Stimulated activated CD8-positive, alpha-beta memory T cell treated with anti-CD3 and anti-CD28 coated beads, Interleukin-4, amount 100 ng/mL, for 1 hour (primary cell): ENCODE data around the gene TRIM6.
"Not testable (repeated sequence)": the region's sequence is repeated elsewhere in the genome, so short reads cannot be mapped to it uniquely, and the experiment has no call there.

ENCODE experiments used
- DNase-seq, 2 donors: peaks; one replicate each; pipeline ENCODE4 v3.0.0-alpha.2; 2020; ENCODE audit warnings: low read depth in 2 of 2, low spot score in 1 of 2

Gene TRIM6, protein sequence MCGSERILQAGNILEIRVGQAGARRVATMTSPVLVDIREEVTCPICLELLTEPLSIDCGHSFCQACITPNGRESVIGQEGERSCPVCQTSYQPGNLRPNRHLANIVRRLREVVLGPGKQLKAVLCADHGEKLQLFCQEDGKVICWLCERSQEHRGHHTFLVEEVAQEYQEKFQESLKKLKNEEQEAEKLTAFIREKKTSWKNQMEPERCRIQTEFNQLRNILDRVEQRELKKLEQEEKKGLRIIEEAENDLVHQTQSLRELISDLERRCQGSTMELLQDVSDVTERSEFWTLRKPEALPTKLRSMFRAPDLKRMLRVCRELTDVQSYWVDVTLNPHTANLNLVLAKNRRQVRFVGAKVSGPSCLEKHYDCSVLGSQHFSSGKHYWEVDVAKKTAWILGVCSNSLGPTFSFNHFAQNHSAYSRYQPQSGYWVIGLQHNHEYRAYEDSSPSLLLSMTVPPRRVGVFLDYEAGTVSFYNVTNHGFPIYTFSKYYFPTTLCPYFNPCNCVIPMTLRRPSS

GRCh38 chr11:5596607-5597201, at the start of gene TRIM6:
Gene TRIM6, plus strand, starts transcription at chr11:5596637. Its CDS starts 261 bp downstream, at chr11:5596898.
- no peak for DNase-seq

DNA sequence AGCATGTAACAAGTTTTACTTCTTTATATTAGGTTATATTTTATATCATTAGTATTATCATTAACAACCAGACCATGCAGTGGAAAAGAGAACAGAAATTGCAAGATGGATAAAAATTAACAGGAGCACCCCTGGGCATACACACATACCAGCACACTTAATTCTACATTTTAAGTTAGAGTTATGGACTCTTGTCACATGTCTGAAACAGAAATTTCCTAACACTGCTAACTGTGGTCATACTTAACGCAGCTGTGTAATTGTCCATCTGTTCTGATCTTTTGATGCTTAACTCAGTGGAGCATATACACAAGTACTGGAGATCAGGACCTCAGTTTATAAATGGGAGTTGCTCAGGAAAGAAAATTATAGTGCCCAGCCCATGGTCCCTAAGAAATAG, 48.5 kb upstream of the TRIM6 start:
- no peak for DNase-seq

- no peak for DNase-seq
These were observed 48.0 kb upstream of the TRIM6 start, which contains the start of gene OR52H1 for GRCh38 chr11:5548440-5548839. Gene OR52H1, minus strand, starts transcription at chr11:5548540. Its CDS starts 3,035 bp downstream, at chr11:5545505.

DNA sequence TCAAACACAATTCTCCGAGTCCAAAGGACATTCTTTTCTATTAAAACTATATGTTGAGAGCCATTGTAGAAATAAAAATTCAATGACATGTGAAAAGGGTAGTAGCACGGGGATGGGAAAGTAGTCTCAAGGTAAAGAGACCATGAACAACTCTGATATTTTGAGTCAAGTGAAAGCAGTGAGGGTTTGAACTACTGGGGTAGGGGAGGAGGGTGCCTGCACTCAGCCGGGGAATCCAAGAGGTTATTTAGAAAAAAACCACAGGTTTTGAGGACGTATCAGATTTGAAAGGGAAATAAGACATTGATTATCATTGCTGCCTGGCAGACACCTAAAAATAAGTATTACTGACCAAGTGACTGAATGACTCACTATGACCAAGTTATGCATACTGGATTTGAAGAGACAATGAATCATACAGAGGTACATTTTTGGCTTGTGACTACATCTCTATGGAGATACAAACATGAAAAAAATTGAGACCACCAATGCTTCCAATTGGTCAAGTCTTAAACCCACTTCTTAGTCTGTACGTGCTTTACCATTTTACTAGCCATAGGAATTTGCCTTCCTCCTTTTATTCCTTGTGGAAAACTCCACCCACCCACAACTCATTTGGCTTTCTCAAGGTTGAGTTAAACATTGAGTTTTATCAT, 45.9 kb upstream of the TRIM6 start:
- no peak for DNase-seq

- no peak for DNase-seq
These were observed 43.1 kb upstream of the TRIM6 start for GRCh38 chr11:5553343-5553742.

- DNase-seq, result no peak
These were observed 39.7 kb upstream of the TRIM6 start for GRCh38 chr11:5556596-5557188.

DNA sequence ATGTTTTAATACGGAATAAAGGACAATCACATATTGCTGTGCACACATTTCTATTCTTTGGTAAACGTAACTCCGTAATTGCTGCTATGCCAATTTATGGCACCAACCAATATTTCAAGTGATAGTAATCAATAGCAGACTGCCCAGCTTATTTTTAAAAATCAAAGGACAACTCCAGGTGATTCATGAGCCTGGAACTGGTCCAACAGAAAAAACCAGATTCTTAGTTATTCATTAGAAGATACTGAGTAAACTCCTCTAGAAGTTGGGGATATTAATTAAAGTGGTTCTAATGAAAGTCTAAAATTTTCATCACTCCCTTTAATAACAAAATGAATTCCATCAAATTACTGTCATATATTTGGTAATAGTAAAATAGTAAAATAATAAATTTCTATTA, 38.7 kb upstream of the TRIM6 start:
- no peak for DNase-seq

DNA sequence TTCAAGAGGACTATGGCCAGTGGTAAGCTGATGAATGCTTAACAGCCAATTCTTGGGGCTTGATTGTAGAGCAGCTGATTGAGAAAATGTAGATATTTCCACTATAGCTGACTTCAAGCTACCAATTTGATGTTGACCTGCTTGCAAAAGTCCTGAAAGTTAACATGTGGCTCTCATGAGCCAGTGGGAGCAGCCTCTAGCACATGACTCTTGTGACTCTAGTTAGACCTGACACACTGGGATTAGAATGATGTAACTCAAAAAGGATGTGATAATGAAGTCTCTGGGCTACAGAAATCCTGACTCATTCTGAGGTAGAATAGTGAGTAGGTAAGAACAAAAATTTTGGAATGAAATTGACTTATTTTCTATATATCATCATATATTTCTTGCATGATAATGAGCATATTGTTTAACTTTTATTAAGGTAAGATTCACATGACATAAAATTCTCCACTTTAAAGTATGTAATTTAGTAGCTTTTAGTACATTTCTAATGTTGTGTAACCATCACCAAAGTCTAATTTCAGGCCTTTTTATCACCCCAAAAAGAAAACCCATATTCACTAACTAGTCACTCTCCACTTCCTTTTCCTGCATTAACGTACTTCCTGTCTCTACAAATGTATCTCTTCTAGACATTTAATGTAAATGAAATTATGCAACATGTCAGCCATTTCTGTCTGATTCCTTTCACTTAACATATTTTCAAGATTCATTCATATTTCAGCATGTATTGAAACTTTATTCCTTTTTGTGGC, 32.0 kb upstream of the TRIM6 start:
- no peak for DNase-seq

DNA sequence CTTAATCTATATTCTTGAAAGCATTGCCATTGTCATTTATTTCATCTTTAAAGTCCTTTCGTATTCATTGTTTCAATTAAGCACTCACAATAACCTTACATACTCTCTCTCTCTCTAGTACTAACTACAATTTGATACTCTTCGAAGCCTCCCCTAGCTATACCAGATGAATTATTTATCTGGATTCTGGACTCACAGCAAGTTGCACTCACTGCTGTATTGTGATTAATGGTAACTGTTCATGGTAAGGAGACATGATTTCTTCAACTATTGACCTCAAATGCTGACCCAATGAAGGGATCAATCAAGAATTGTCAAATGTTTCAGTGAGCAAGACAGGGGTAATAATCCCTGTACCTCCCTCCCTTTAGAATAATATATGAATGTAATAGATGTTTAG, 21.8 kb upstream of the TRIM6 start:
- DNase-seq, result no peak

DNA sequence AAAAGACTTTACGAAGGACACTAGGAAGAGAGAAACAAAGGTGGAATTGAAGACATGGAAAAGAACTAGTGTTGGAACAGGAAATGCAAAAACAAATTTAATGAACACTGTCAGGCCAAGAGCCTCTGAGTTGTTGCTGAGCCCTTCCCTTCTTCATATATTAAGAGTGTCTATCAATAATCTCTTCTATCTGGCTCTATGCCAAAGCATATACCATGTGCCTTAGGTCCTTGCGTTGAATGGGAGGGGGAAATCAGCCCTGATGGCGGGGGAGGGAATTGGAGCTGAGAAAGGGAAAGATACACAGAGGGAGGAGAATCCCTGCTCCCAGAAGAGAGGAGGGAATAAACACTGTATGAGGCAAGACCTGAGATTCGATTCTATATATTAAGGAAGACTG, 21.3 kb upstream of the TRIM6 start:
- DNase-seq, result no peak

DNA sequence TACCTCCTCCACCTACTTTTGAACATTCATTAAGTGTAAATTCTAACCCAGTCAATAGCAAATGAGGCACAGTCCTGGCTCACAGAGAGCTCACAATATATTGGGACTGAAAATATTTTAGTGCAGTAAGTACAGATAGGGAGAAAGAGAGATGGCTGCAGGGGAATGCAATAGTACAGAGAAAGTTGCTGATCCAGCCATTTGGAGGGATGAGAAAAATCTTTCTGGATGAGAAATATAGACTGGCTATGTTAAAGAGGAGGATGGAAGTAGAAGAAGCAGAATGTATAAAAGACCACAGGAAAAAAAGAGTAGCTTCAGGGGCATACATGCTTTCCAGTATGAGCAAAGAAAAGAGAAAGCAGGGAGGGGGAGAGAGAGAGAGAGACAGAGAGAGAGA, 19.3 kb upstream of the TRIM6 start:
- no peak for DNase-seq

DNA sequence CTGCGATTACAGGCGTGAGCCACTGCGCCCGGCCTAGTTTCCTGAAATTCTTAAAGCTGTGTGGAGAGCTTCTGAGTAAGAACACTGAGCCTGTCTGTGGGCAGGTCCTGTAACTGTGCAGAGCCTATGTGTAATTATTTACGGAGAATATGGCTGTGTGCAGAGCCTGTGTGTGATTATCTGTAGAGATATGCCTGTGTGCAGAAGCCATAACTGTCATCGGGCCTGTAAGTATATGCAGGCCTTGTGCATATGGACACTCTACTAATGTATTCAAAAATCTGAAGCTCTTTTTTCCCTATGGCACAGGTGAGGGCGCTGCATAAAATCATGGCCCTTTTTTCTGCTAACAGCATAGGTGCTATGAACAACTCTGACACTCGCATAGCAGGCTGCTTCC, 15.9 kb upstream of the TRIM6 start, which contains the start of gene OR52B6:
TSS of gene OR52B6 (plus strand) at position 301 of the 400 bp plus-strand sequence. CDS start at position 301, 0 bp downstream.
- no peak for DNase-seq

DNA sequence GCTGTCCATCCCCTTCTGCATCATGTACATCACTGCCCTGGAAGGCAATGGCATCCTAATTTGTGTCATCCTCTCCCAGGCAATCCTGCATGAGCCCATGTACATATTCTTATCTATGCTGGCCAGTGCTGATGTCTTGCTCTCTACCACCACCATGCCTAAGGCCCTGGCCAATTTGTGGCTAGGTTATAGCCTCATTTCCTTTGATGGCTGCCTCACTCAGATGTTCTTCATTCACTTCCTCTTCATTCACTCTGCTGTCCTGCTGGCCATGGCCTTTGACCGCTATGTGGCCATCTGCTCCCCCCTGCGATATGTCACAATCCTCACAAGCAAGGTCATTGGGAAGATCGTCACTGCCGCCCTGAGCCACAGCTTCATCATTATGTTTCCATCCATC, 15.4 kb upstream of the TRIM6 start:
- no peak for DNase-seq

DNA sequence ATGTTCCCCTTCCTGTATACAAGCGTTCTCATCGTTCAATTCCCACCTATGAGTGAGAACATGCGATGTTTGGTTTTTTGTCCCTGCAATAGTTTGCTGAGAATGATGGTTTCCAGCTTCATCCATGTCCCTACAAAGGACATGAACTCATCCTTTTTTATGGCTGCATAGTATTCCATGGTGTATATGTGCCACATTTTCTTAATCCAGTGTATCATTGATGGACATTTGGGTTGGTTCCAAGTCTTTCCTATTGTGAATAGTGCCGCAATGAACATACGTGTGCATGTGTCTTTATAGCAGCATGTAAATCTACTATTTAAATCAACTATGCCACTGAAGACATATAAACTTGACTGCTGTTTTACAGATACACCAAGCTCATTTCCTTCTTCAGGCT, 12.0 kb upstream of the TRIM6 start:
- DNase-seq, result not testable (repeated sequence)

DNA sequence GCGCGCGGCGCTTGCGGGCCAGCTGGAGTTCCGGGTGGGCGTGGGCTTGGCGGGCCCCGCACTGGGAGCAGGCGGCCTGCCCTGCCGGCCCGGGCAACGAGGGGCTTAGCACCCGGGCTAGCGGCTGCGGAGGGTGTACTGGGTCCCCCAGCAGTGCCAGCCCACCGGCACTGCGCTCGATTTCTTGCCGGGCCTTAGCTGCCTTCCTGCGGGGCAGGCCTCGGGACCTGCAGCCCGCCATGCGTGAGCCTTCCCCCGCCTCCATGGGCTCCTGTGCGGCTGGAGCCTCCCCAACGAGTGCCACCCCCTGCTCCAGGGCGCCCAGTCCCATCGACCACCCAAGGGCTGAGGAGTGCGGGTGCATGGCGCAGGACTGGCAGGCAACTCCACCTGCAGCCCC, 6.5 kb upstream of the TRIM6 start:
- not testable (repeated sequence) for DNase-seq

DNA sequence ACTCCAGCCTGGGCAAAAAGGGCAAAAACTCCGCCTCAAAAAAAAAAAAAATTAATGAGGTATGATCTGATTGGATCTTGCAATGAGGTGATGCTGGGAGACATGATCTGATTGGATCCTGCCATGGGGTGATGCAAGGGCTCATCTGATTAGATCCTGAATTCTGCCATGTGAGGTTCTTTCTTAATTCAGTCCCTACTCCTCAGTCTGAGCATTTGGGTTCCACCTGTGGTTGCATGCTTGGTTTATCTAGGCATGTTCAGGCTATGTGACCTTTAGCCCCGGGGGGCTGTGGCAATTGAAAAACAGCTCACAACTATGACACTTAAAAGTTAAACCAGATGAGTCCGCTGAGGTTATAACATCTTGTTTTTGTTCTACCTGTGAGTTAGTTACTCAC, 4.8 kb upstream of the TRIM6 start:
- DNase-seq, result no peak

DNA sequence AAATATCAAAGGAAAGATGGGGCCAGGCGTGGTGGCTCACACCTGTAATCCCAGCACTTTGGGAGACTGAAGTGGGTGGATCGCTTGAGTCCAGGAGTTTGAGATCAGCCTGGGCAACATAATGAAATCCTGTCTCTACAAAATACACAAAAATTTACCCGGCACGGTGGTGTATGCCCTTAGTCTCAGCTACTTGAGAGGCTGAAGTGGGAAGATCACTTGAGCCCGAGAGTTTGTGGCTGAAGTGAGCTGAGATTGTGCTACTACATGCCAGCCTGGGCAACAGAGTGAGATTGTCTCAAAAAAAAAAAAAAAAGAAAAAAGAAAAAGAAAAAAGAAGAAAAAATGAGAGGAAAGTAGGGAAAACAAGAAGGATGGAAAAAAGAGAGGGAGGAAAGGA, 3.8 kb upstream of the TRIM6 start:
- no peak for DNase-seq

DNA sequence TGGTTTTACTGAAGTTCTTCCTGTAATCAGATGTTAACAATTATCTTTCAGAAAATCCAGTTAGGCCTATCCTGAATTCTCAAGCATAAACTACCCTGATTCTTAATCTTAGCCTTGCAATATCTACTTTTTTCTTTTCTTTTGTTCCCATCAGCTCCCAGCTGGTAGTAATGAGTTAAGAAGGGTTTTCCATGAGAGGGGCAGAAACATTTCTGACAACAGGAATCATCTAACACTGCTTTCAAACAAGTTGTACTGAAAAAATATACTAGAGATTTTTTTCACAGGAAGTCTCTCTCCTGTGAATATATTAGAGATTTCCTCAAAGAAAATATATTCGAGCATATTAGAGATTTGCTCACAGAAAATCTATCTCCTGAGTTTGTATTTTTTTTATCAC, 3.3 kb upstream of the TRIM6 start:
- no peak for DNase-seq

DNA sequence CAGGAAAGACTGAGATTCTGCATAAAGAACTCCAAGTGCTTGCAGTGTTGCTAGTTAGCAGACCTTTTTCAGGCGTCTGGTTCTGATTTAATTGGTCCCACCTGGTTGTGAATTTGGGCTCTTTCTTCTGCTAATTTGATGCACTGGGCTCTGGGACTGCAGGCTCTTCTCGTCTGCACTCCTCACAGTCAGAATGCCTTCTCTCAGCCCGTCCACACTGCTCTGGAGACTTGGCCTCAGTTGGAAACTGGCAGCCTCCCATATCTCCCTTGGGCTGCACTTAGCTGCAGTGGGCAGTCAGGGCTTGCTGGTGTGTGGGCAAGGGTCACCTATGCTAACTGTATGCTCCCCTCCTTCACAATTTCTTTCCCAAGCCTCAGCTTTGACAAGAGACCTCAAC, 1.5 kb downstream of the TRIM6 start:
- no peak for DNase-seq

GRCh38 chr11:5600374-5600851, 4.0 kb downstream of the TRIM6 start:
- DNase-seq, result peak in 1 of 2 donors; percentile 30

GRCh38 chr11:5602791-5603190, 6.4 kb downstream of the TRIM6 start:
- not testable (repeated sequence) for DNase-seq
